ENCODE results near the gene KHDC1L. TPM values are rescaled to one million over a fixed set of nuclear protein-coding genes. Genes with fewer than 3 reads are reported as not detected.

The KHDC1L gene
- polyA plus RNA-seq, 1 of the 3 experiments (the other 2 are of a cell fraction): 0.16 TPM

DNA sequence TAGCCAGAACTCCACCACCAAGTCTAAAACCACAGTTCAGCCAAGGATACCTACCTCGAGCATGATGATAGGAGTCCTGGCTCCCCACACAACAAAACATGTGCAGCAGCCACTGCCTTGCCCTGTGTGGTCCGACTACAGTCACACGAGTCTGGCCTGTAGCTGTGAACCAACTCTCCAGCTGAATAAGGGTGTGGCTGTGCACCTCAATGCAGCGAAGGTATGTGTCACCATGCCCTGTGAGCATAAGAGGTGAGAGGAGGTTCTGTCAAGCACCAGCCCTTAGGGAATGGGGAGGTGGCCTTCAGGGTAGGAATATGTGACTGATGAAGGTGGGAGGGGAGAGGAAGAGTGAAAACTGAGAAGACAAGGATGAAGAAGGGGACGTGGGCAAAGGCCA is 16.7 kb upstream of the KHDC1L start:
- Histone ChIP-seq H3K4me3 (ENCODE audit: low read depth in 2 of 2, low read length in 1 of 2) (no peak overlapping the region), H3K36me3 (replicated peaks in 1 of 2; ENCODE audit: control insufficient read depth in 1 of 2, insufficient read depth in 2 of 2, low read length in 1 of 2) (no peaks in the 10 kb centered on the region), H3K9me3 (no peaks in the 10 kb centered on the region), H3K4me2 (no peak overlapping the region), H3K9ac (no peak overlapping the region), H3K4me1 (ENCODE audit: control insufficient read depth in 1 of 2, insufficient read depth in 2 of 2, low read depth in 1 of 2, low read length in 1 of 2) (no peaks in the 10 kb centered on the region), H3K27ac (ENCODE audit: low read depth in 2 of 2, low read length in 1 of 2) (no peak overlapping the region), H3F3A (replicated peaks; ENCODE audit: insufficient read depth) (no peaks in the 10 kb centered on the region), H3K27me3 (ENCODE audit: insufficient read depth) (no peaks in the 10 kb centered on the region), H3K9me2 (no peaks in the 10 kb centered on the region), H2AFZ (ENCODE audit: low read depth) (no peak overlapping the region), H3K79me2 (ENCODE audit: insufficient read depth) (no peaks in the 10 kb centered on the region), H4K20me1 (ENCODE audit: insufficient read depth) (no peaks in the 10 kb centered on the region)
- no peak for TF ChIP-seq FOXM1 (IDR thresholded peaks at IDR 0.05; ENCODE audit: low read depth)
- TF ChIP-seq, protein P1, sequence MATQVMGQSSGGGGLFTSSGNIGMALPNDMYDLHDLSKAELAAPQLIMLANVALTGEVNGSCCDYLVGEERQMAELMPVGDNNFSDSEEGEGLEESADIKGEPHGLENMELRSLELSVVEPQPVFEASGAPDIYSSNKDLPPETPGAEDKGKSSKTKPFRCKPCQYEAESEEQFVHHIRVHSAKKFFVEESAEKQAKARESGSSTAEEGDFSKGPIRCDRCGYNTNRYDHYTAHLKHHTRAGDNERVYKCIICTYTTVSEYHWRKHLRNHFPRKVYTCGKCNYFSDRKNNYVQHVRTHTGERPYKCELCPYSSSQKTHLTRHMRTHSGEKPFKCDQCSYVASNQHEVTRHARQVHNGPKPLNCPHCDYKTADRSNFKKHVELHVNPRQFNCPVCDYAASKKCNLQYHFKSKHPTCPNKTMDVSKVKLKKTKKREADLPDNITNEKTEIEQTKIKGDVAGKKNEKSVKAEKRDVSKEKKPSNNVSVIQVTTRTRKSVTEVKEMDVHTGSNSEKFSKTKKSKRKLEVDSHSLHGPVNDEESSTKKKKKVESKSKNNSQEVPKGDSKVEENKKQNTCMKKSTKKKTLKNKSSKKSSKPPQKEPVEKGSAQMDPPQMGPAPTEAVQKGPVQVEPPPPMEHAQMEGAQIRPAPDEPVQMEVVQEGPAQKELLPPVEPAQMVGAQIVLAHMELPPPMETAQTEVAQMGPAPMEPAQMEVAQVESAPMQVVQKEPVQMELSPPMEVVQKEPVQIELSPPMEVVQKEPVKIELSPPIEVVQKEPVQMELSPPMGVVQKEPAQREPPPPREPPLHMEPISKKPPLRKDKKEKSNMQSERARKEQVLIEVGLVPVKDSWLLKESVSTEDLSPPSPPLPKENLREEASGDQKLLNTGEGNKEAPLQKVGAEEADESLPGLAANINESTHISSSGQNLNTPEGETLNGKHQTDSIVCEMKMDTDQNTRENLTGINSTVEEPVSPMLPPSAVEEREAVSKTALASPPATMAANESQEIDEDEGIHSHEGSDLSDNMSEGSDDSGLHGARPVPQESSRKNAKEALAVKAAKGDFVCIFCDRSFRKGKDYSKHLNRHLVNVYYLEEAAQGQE (IDR thresholded peaks at IDR 0.05; ENCODE audit: low read depth, low read length): no peak
- TF ChIP-seq, protein P2, sequence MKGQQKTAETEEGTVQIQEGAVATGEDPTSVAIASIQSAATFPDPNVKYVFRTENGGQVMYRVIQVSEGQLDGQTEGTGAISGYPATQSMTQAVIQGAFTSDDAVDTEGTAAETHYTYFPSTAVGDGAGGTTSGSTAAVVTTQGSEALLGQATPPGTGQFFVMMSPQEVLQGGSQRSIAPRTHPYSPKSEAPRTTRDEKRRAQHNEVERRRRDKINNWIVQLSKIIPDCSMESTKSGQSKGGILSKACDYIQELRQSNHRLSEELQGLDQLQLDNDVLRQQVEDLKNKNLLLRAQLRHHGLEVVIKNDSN (IDR thresholded peaks at IDR 0.05; ENCODE audit: borderline replicate concordance, low read depth): no peak
- no peak for TF ChIP-seq JUND (IDR thresholded peaks at IDR 0.05)
- no peak for TF ChIP-seq EZH2phosphoT487 (IDR thresholded peaks at IDR 0.05; ENCODE audit: borderline replicate concordance, low read depth)
- no peak for TF ChIP-seq GABPA (IDR thresholded peaks at IDR 0.05; ENCODE audit: low read depth)
- TF ChIP-seq, protein P3, sequence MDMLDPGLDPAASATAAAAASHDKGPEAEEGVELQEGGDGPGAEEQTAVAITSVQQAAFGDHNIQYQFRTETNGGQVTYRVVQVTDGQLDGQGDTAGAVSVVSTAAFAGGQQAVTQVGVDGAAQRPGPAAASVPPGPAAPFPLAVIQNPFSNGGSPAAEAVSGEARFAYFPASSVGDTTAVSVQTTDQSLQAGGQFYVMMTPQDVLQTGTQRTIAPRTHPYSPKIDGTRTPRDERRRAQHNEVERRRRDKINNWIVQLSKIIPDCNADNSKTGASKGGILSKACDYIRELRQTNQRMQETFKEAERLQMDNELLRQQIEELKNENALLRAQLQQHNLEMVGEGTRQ (IDR thresholded peaks at IDR 0.05; ENCODE audit: borderline replicate concordance, low read depth, low read length): no peak
- no peak for TF ChIP-seq SMC3 (IDR thresholded peaks at IDR 0.05; ENCODE audit: low read depth, low read length)
- no peak for TF ChIP-seq CHD2 (IDR thresholded peaks at IDR 0.05; ENCODE audit: low read length, partially characterized antibody)
- no peak for TF ChIP-seq MXI1 (IDR thresholded peaks at IDR 0.05; ENCODE audit: low read depth, low read length)
- TF ChIP-seq, protein P4, sequence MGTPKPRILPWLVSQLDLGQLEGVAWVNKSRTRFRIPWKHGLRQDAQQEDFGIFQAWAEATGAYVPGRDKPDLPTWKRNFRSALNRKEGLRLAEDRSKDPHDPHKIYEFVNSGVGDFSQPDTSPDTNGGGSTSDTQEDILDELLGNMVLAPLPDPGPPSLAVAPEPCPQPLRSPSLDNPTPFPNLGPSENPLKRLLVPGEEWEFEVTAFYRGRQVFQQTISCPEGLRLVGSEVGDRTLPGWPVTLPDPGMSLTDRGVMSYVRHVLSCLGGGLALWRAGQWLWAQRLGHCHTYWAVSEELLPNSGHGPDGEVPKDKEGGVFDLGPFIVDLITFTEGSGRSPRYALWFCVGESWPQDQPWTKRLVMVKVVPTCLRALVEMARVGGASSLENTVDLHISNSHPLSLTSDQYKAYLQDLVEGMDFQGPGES (IDR thresholded peaks at IDR 0.05; ENCODE audit: low read depth, low read length): no peak
- TF ChIP-seq FOSL2 (IDR thresholded peaks at IDR 0.05; ENCODE audit: borderline replicate concordance, low read depth): no peak
- TF ChIP-seq, protein P5, sequence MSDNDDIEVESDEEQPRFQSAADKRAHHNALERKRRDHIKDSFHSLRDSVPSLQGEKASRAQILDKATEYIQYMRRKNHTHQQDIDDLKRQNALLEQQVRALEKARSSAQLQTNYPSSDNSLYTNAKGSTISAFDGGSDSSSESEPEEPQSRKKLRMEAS (IDR thresholded peaks at IDR 0.05; ENCODE audit: low read depth): no peak
- no peak for TF ChIP-seq TEAD4 (IDR thresholded peaks at IDR 0.05; ENCODE audit: borderline replicate concordance, insufficient read depth)
- TF ChIP-seq FOXJ3 (CRISPR knock-in tag; IDR thresholded peaks at IDR 0.05): no peak
- 80% methylated on average over 5 of the region's 5 CpGs for WGBS (ENCODE audit: low lambda C conversion rate)
- ChIA-PET CTCF (no interaction called here), POLR2A (no interaction called here)
- DNase-seq: no peak
